ENCODE data around the gene BPIFA2. TPM values are rescaled to one million over a fixed set of nuclear protein-coding genes. Genes with fewer than 3 reads are reported as not detected.
"Not testable (repeated sequence)": the region's sequence is repeated elsewhere in the genome, so short reads cannot be mapped to it uniquely, and the experiment has no call there.

BPIFA2 gene, protein sequence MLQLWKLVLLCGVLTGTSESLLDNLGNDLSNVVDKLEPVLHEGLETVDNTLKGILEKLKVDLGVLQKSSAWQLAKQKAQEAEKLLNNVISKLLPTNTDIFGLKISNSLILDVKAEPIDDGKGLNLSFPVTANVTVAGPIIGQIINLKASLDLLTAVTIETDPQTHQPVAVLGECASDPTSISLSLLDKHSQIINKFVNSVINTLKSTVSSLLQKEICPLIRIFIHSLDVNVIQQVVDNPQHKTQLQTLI
- total RNA-seq = not detected

DNA sequence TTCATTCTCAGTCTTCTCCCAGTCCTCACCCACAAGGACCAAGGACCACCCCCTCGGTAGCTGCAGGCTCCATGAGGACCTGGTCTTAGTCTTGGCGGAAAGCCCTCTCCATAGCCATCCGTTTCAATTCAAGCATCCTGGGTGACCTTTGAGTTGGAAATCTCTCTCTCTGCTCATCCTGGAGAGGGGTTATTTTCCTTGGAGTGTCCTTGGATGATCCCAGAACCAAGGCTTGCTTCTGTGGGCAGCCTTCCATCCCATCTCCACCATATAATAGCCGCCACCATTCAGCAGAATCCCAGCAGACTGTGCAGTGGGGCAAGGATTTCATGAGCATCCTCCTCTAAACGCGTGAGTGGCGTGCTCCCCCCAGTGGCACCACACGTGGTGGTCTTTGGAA, at the start of gene BPIFA2:
BPIFA2 (plus strand) TSS at position 301 of the 400 bp plus-strand sequence. CDS start 987 bp downstream, outside the sequence.
- no peak for FAIRE-seq
- DNase-seq (ENCODE audit: low spot score in 2 of 2) = no peak

DNA sequence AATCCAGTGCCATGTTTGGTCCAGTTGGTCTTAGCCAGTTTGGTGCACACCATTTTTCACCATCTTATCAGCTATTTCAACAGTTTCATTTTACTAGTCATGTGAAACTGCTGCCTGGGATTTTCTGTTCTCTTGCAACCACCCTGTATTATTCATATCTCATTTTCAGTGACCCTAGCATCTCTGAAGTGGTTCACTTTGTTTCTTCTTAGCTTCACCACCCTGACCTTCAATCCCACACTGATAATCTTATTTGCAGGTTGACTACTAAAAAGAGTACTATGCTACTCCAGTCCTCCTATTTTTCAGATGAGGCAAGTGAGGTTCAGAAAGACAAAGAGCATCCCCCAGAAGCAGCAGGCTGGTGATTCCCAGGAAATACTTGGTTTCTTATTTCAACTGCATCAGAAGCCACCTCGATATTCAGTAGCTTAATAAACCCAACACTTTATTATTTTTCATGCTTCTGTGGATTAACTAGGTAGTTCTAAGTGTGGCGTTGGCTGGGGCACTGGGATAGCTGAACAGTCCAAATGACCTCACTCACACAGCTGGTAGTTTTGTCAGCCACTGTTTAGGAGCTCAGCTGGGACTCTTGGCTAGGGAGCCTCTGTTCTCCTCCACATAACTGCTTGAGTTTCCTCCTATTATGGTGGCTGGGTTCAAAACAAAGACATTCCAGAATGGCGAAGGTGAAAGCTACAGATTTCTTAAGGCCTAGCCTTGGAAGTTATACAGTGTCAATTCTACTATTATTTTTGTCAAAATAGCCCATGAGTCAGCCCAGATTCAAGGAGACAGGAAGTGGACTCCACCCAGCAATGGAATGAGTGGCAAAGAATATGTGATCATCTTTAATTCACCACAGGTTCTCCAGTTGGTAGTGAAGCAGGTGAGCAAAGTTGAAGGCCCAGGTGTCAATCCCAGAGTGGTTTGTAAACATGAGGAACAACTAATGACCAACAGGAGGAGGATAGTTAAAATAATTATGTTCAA, 47.9 kb upstream of the BPIFA2 start:
- no peak for DNase-seq (ENCODE audit: low spot score in 2 of 2)
- FAIRE-seq = no peak

DNA sequence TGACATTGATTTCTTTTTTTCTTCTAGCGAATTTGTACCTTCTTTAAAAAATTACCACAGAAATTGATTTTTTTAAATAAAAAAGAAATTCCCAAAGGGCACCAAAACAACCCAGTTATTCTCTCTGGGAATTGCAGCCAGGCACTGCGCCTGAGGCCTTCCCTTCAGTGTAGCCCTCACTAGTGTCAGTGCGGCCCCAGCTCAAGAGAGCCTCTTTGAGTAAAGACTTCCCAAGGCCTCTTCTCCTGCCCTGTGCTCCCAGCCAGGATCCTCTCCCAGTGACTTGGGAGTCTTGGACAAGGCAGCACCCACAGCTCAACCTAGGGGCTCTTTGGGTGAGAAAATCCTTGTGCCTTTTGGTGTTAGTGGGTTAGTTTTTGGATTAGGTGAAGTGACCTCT, 47.0 kb upstream of the BPIFA2 start:
- no peak for FAIRE-seq
- no peak for DNase-seq (ENCODE audit: low spot score in 2 of 2)

DNA sequence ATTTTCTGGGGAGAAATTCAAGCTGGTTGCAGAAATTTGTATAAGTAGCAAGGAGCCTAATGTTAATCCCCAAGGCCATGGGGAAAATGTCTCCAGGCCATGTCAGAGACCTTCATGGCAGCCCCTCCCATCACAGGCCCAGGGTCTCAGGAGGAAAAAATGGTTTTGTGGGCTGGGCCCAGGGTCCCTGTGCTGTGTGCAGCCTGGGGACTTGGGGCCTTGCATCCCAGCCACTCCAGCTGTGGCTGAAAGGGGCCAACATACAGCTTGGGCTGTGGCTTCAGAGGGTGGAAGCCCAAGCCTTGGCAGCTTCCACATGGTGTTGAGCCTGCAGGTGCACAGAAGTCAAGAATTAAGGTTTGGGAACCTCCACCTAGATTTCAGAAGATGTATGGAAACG, 45.7 kb upstream of the BPIFA2 start:
- not testable (repeated sequence) for FAIRE-seq; DNase-seq (ENCODE audit: low spot score in 2 of 2)

DNA sequence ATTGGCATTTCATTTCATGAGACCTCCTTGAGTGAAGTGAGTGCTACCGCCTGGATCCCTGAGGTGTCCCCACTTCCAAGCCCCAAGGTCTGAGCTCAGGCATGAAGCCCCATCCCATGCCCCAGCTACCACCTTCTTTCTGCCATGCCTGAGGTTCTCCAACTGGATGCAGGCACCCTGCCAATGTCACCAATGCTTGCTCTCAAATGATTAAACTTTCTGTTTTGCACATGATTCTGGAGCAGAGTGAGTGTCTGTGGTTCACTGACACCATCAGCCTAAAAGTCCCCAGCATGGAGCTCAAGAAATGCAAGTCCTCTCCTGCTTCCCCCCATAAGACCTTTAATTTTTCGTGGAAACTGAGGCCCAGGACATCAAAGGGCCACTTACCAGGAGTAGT, 43.7 kb upstream of the BPIFA2 start:
- FAIRE-seq = no peak
- DNase-seq (ENCODE audit: low spot score in 2 of 2) = no peak

DNA sequence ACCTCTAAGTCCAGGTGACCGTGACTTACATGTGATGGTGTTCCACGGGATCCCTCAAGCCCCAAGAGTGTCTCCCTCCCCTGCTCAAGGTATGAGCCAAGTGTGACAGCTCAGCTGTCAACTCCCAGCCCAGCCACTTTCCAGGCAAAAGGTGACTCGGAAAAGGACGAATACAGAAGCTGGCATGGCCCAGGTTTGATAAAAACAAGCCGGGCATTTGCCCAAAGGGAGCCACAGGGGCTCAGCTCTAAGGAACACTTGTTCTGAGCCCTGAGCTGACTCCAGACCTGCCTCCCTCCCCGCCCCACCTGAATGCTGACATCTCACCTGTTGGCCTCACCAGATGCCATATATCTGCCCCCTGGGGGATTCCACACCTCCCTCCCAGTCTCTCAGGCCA, 43.0 kb upstream of the BPIFA2 start:
- DNase-seq (ENCODE audit: low spot score in 2 of 2) (no peak), FAIRE-seq (no peak)

DNA sequence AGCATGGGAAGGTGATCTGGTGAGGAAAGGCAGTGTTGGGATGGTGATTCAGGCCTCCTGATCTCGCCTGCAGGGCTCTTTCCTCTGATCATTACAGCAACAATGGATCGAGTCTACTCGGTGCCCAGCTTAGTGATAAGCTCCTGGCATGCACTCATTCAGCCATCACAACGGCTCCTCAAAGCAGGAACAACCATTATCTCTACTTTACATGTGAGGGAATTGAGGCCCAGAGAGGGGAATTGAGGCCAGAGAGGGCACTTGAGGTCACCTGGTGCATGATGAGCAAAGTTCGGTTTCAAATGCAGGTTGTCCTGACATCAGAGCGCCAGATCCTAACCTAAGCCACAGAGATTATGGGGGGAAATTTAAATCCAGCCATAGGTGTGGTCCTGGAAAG, 42.0 kb upstream of the BPIFA2 start:
- FAIRE-seq (no peak), DNase-seq (ENCODE audit: low spot score in 2 of 2) (no peak)

DNA sequence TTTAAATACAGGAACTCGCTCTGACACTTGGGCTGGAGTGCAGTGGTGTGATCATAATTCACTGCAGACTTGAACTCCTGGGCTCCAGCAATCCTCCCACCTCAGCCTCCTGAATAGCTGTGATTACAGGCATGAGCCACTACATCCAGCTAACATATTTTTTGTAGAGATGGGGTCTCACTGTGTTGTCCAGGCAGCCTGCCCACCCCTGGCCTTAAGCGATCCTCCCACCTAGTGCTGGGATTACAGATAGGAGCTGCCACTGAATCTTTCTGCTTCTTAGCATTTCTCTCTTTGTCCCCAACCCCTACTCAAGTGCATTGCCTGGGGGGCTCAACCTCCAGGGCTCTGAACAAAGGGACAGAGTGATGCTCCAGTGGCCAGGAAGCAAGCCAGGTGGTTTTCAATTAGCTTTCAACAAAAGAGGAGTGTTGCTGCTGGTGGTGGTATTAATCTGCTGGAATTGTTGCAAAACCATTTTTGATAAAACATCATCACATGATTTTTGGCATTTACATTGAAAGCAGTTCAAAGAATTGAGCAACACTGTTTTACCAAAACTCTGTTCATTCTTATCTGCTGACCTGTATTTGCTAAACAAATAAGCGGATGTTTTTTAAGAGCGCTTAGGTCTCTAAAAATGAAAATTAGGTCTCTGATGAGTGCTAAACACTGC, 40.4 kb upstream of the BPIFA2 start:
- no peak for FAIRE-seq

DNA sequence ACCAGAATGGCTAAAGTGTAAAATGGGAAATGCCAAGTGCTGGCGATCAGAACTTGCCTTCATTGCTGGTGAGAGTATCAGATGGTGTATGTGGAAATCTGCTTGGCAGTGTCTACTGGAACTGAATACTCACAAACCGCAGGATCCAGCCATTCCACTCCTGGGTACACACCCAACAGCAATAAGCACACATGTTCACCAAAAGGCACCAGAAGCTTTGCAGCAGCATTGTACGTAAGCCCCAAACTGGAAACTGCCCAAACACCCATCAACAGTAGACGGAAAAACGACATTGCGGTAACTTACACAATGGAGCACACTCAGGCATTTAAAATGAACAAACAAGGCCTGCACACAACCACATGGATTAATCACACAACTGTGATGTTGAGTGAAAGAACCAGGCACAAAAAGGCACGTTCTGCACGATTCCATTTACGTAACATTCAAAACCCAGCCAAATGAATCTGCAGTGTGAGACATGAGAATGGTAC, 37.3 kb upstream of the BPIFA2 start:
- DNase-seq (ENCODE audit: low spot score in 2 of 2) (no peak), FAIRE-seq (no peak)

More for the DNA sequence above, 40.4 kb upstream of the BPIFA2 start:
- DNase-seq (ENCODE audit: low spot score in 2 of 2) = no peak

DNA sequence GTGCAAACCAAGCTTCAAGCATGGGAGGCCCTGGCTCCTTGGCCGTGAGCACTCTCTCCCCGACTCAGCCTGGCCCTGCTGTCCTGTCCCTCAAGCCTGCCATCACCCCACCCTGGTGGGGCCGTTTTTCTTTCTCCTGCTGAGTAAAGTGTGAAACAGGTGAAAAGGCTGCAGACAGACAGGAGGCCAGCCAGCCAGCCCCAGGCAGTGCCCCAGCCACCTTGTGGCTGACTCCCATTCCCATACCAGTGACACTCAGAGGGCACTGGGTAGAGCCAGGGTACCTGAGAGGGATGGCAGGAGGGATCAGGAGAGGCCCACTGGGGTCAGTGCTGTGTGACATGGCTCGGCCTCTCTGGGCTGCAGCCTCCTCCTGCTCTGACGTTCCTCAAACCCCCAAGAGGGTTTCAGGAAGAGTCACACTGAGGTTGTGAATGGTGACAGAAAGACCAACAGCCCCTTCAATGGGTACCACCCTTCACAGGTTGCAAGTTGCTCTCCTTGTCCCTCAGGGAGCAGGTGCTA, 35.9 kb upstream of the BPIFA2 start:
- DNase-seq (ENCODE audit: low spot score in 2 of 2) (no peak), FAIRE-seq (no peak)

DNA sequence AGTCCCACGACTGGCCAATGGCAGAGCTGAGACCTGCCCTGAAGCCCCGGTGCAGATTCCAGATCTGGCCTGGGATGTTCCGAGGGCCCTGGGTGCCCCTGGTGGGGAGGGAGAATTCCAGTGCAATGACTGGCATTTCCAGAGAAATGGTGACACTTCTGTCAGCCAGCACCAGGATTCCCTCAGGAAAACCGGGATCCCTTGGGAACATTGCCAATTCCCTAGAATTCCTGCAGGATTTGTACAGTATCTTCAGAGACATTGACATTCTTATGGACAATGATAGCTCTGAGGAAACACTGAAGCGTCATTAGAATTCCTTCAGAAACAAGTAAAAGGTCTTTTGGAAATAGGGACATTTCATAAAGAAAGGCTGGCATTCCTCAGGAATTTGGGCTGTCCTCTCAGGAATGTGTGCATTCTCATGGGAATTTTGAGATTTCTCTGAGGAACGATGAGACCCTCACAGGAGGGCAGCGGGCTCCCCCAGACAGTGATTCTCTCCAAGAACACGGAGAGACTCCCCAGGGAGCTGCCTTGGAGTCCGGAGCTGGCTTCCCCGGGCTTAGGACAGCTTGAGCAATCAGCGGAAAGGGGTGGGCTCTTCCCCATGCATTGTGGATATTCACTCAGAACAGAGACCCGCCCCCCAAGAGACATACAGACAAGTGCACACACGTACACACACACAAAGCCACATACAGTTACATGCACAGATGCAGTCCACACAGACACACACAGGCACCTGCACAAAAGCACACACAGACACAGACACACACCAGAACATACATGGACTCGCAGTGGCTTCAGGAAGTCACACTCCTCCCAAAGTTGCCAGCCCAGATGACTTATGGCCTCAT, 35.2 kb upstream of the BPIFA2 start:
- DNase-seq (ENCODE audit: low spot score in 2 of 2) (no peak), FAIRE-seq (no peak)

DNA sequence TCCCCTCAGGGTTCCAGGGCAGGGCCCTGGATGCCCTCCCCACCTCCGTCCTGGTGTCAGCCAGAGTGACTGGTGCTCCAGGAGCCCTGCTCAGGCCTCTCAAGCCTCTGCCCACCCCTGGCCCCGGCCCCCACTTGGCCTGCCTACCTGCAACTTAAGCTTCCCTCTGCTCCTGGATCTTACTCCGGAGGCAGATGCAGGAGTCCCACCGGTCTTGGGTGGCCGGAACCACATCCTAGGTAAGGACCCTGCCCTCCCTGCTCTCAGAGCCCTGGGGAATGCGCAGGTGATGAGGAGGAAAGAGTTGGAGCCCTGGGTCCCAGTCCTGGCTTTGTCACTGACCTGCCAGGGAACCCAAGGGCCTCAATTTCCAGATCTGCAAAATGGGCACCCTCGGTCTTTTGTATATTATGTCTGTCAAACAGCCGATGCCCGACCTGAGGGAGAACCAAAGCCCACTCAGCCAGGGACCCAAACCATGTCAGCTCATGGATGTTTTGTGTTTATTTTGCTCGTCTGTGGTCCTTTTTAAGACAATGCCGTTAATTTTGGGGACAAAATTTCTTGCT, 34.5 kb upstream of the BPIFA2 start:
- DNase-seq (ENCODE audit: low spot score in 2 of 2) (no peak), FAIRE-seq (no peak)

DNA sequence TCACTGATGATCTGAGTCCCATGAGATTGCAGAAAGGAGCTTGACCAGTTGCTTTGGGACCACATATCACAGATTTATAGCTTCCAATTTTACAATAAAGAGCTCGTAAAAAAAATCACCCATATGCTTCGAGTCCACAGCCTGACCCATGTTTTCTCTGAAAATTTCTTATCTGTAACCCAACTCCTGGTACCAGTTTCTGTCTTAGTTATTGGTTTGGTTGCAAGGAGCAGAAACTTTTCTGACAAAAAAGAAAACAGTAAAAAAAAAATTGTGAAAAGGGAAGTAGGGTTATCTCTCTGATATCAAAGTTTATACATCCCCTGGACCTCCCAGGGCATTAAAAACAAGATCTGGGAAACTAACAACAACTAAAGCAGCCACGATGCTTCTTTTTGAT, 30.8 kb upstream of the BPIFA2 start:
- FAIRE-seq = no peak
- DNase-seq (ENCODE audit: low spot score in 2 of 2) = no peak

DNA sequence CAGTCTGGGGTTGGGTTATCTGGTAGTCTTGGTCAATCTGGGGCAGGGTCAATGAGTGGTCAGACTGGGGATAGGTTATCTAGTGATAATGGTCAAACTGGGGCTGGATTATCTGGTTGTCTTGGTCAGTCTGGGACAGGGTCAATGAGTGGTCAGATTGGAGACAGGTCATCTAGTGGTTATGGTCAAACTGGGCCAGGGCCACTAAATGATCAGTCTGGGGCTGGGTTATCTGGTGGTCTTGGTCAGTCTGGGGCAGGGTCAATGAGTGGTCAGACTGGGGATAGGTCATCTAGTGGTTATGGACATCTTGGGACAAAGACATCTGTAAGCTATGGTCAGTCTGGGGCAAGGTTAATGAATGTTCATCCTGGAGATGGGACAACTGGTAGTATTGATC, 28.5 kb upstream of the BPIFA2 start:
- DNase-seq (ENCODE audit: low spot score in 2 of 2) (no peak), FAIRE-seq (no peak)

DNA sequence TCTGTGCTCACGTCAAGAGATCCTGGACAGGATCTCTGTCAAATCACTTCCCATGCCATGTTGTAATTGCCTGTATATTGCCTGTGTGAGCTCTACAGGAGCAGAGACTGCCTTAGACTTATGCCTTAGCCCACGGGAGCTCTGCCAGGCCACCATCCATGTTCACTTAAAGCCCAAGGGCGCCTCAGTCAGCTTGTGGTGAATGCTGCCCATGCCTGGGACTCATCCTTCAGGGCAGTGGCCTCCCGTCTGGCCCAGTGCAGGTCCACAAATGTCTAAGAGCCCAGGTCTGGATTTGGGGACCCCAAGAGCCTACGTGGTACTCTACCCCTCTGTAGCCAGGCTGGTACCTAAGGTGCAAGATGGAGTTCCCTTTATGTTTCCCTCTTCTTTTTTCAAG, 22.4 kb upstream of the BPIFA2 start:
- FAIRE-seq (no peak), DNase-seq (ENCODE audit: low spot score in 2 of 2) (no peak)

DNA sequence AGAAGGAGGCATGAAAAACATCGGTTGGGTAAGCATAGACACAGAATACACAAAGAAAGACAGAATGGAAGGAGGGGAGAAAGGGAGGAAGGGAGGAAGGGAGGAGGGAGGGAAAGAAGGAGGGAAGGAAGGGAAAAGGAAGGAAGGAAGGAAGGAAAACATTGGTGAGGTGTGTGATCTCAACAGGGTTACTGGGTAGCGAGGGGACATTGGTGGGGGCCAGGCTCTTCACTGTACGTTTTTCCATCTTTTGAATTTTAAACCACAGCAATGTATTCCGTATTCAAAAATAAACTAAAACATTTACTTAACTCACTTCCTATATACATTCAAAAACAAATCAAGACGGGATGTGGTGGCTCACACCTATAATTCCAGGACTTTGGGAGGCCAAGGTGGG, 20.7 kb upstream of the BPIFA2 start:
- FAIRE-seq (no peak), DNase-seq (ENCODE audit: low spot score in 2 of 2) (no peak)

DNA sequence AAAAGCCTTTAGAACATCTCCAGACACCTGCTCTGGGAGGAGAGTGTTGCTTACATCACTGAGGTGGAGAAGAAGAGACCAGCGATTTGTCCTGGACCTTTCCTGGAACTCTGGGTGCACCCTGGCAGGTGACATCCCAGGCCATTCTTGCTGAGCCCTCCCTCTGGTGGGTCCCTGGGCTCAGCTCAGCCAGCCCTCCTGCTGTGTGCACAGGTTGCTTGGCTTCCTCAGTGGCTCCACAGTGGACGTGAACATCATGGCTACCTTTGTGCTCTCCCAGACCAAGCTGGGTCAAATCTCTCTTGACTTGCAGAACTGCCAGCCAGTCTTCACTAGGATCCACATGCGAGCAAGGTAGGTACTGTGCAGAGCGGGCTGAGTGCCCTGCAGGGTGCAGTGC, 19.9 kb upstream of the BPIFA2 start:
- no peak for FAIRE-seq
- DNase-seq (ENCODE audit: low spot score in 2 of 2) = no peak

DNA sequence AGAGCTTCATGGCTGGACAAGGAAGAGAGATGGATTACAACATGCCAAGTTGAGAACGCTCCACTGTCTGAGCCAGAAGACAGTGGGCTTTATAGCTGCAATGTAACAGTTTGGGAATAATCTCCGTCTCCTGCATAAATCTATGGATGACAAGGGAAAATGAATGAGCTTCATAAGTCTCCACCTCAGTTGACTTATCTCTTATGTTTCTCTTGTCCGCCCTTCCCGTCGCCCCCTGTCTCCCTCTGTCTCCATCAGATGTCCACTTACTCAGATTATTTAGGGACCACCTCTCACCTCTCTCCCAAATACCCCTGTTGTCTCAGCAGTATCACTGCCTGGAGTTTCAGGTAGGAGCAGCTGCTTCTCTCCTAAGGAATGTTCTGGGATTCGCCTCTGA, 13.7 kb upstream of the BPIFA2 start:
- no peak for DNase-seq (ENCODE audit: low spot score in 2 of 2)
- no peak for FAIRE-seq

DNA sequence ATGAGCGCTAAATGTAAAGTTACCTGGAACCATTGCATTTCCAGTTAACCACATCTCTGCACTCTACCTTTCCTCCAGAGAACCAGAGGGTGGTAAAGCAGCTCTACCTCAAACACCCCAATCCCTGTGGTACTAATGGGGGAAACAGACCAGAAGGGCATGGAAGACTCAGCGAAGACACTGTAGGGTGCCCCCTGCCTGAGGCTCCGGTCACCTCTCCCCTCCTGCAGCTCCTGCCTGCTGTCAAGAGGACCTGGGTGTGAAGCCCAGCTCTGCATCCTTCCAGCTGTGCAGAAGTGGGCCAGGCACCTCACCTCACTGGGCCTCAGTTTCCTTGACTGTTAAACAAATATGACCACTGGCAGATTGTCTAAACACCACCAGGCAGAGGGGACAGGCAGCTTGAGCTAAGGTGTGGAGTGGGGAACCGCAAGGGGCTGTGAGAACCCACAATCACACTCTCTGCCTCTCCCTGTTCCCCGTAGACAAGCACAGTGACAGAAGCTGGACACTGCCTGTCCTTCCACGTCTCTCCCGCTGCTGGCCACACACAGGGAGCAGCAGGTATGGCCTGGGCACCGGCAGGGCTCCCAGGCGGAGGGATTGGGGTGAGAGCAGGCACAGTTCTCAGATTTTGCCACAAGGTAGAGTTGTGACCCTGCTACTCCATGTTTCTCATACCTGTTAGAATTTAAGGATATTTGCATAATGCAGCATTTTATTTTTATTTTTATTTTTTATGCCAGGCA, 9.1 kb upstream of the BPIFA2 start:
- FAIRE-seq (no peak), DNase-seq (ENCODE audit: low spot score in 2 of 2) (no peak)

Data from frontal cortex (tissue), 4 donors.